Measurements from ENCODE around the gene PDGFB.

DNA sequence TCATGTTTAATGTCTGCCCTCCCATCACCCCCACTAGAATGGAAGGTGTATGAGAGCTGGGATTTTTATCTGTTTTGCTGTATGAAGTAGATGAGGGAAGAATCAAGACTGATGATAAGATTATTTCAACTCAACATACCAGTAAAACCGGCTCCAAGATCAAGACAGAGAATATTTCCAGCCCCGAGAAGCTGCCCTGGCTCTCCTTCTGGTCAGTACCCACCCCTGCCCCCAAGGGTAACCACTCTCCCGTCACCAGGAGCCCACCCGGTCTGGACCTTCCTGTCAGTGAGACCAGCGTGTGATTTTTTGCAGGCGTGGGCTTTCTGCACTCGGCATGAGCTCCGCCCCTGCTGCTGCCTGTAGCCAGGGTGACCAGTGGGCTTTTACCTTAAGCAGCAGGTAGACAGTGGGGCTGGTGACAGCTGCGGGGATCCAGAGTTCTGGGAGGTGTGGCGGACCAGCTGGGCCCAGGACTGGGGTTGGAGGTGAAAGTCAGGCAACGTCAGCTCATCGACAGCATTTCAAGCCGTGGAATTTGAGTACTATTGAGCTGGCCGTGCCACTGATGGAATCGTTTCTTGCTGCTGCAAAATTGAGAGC is 49.1 kb upstream of the PDGFB start:
- TF ChIP-seq, protein P1, sequence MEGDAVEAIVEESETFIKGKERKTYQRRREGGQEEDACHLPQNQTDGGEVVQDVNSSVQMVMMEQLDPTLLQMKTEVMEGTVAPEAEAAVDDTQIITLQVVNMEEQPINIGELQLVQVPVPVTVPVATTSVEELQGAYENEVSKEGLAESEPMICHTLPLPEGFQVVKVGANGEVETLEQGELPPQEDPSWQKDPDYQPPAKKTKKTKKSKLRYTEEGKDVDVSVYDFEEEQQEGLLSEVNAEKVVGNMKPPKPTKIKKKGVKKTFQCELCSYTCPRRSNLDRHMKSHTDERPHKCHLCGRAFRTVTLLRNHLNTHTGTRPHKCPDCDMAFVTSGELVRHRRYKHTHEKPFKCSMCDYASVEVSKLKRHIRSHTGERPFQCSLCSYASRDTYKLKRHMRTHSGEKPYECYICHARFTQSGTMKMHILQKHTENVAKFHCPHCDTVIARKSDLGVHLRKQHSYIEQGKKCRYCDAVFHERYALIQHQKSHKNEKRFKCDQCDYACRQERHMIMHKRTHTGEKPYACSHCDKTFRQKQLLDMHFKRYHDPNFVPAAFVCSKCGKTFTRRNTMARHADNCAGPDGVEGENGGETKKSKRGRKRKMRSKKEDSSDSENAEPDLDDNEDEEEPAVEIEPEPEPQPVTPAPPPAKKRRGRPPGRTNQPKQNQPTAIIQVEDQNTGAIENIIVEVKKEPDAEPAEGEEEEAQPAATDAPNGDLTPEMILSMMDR (IDR thresholded peaks at IDR 0.05), result no peak
- TF ChIP-seq EP300 (IDR thresholded peaks at IDR 0.05; ENCODE audit: low read depth), result no peak

Measured in transverse colon (tissue), 3 donors.